ENCODE measurements around the gene ABCD1. TPM values are rescaled to one million over a fixed set of nuclear protein-coding genes. Genes with fewer than 3 reads are reported as not detected.

The ABCD1 gene
- total and polyA plus RNA-seq, 10 of the 15 experiments (the other 5 are each of a cell fraction or from before 2014, with no cell fraction given): 0.13 to 6.5 (median 1.4) TPM

DNA sequence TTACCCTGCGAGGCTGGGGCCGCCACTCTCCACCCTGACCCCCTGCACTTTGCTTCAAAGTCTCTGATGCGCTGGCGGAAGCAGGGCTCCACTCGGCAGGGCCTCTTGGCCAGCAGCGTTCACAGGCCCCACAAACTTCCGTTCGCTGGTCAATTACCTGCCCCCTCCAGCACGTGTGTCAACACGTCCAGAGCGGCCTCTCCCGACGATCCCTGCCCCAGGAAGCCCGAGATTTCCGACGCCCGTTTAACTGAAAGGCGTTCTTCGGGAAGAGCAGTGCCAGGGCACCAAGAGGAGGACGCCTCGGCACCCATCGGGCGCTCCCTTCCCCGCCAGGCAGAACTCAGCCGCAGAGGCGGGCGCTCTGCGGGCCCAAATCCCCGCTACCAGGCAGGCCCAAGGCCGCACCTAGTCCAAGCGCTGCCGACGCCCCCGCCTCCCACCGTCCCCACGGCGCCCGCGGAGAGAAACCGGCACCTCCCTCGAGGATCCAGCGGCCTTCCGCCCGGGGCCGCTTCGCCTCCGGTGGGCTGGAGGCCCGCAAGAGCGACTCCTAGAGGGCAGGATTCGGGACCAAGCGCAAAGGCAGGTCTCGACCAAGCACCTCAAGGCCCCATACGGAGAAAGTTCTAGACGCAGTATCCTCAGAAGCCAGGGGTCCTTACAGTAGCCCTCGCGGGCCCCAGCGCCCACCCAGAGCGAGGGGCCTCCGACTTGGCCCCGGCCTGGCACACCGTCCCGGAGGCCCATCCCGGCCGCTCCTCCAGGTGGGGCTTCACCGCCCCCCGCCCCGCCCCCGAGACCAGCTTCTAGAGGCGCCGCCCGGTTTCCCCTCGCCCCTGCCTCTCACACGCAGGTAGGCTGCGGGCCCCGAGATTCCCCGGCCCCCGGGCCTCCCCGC is 1.1 kb upstream of the ABCD1 start (continued):
- peak; percentile 6; the same call in 1 of the 2 replicates for TF ChIP-seq POLR2A (IDR thresholded peaks at IDR 0.05; ENCODE audit: low read depth, low read length)

DNA sequence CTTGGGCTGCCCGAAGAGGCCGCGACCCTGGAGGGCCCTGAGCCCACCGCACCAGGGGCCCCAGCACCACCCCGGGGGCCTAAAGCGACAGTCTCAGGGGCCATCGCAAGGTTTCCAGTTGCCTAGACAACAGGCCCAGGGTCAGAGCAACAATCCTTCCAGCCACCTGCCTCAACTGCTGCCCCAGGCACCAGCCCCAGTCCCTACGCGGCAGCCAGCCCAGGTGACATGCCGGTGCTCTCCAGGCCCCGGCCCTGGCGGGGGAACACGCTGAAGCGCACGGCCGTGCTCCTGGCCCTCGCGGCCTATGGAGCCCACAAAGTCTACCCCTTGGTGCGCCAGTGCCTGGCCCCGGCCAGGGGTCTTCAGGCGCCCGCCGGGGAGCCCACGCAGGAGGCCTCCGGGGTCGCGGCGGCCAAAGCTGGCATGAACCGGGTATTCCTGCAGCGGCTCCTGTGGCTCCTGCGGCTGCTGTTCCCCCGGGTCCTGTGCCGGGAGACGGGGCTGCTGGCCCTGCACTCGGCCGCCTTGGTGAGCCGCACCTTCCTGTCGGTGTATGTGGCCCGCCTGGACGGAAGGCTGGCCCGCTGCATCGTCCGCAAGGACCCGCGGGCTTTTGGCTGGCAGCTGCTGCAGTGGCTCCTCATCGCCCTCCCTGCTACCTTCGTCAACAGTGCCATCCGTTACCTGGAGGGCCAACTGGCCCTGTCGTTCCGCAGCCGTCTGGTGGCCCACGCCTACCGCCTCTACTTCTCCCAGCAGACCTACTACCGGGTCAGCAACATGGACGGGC is 579 bp downstream of the ABCD1 start:
- H3K79me2 ChIP-seq (ENCODE audit: control insufficient read depth, insufficient read depth, low read length): peaks cover 17% of the 10 kb centered on the region
- ChIA-PET RAD21 (ENCODE audit: unreplicated experiment) (no interaction called here), SMC1A (ENCODE audit: uncharacterized antibody, unreplicated experiment) (no interaction called here), CTCF (no interaction called here), POLR2A (no interaction called here)
- no peak overlapping the region for H2AFZ ChIP-seq (ENCODE audit: control insufficient read depth, low read depth, low read length)
- TSS peak; percentile 67 for BruUV-seq (replicated peaks)
- H3K27me3 ChIP-seq (replicated peaks in 1 of 2; ENCODE audit: control insufficient read depth in 2 of 2, insufficient read depth in 2 of 2, low read length in 1 of 2): no peaks in the 10 kb centered on the region
- no peak for FAIRE-seq
- H3K9me3 ChIP-seq (replicated peaks; ENCODE audit: control insufficient read depth, insufficient read depth, low read length): no peaks in the 10 kb centered on the region; the same call in 2 of the 3 replicates
- in situ Hi-C loops (cut with MboI) (no loop called here), intact Hi-C loops (cut with micrococcal nuclease; ENCODE audit: unreplicated experiment) (no loop called here)
- peak overlapping the region; percentile 63; the same call in 1 of the 2 replicates for H3K4me3 ChIP-seq
- H3K27ac ChIP-seq (ENCODE audit: control insufficient read depth, insufficient read depth): peak overlapping the region; percentile 64
- no peaks in the 10 kb centered on the region for H4K20me1 ChIP-seq (ENCODE audit: control insufficient read depth, insufficient read depth)
- peak; percentile 3 for ATAC-seq
- no peak for DNase-seq (ENCODE audit: low read depth, low spot score)
- H3K9ac ChIP-seq (ENCODE audit: control insufficient read depth, insufficient read depth, low read length): peak overlapping the region; percentile 50; the same call in 1 of the 2 replicates
- peak overlapping the region; percentile 71 for H3K4me2 ChIP-seq (ENCODE audit: control insufficient read depth, insufficient read depth)
- peaks cover 30% of the 10 kb centered on the region for H3K4me1 ChIP-seq (ENCODE audit: control insufficient read depth, insufficient read depth, low read length)
- WGBS (ENCODE audit: insufficient coverage, insufficient replicate concordance, low lambda C conversion rate, missing lambda C conversion rate): 77% methylated on average over 55 of the region's 55 CpGs
- H3K36me3 ChIP-seq (ENCODE audit: control insufficient read depth in 2 of 2, insufficient read depth in 2 of 2, low read length in 1 of 2): peaks cover 0 to 2% of the 10 kb centered on the region in 2 experiments; a peak in 1 of 4 replicates
- TF ChIP-seq SUPT20H (IDR thresholded peaks at IDR 0.05; ENCODE audit: borderline replicate concordance, control insufficient read depth, low read depth, low read length) (no peak), MEF2A (IDR thresholded peaks at IDR 0.05; ENCODE audit: insufficient read depth, low read depth, low read length) (no peak), PML (IDR thresholded peaks at IDR 0.05; ENCODE audit: low read length) (no peak), TARDBP (IDR thresholded peaks at IDR 0.05; ENCODE audit: borderline replicate concordance) (no peak), CREM (IDR thresholded peaks at IDR 0.05; ENCODE audit: low read depth) (no peak), CREB1 (IDR thresholded peaks at IDR 0.05; ENCODE audit: low read depth) (no peak), NFXL1 (IDR thresholded peaks at IDR 0.05; ENCODE audit: borderline replicate concordance) (no peak), NFIC (IDR thresholded peaks at IDR 0.05; ENCODE audit: low read depth, low read length) (no peak), CBFB (IDR thresholded peaks at IDR 0.05; ENCODE audit: low read depth) (no peak), SMAD5 (IDR thresholded peaks at IDR 0.05; ENCODE audit: low read depth) (no peak)
- TF ChIP-seq, protein P1, sequence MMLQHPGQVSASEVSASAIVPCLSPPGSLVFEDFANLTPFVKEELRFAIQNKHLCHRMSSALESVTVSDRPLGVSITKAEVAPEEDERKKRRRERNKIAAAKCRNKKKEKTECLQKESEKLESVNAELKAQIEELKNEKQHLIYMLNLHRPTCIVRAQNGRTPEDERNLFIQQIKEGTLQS (IDR thresholded peaks at IDR 0.05; ENCODE audit: borderline replicate concordance, extremely low read depth, low read depth, low read length): no peak
- TF ChIP-seq, protein P2, sequence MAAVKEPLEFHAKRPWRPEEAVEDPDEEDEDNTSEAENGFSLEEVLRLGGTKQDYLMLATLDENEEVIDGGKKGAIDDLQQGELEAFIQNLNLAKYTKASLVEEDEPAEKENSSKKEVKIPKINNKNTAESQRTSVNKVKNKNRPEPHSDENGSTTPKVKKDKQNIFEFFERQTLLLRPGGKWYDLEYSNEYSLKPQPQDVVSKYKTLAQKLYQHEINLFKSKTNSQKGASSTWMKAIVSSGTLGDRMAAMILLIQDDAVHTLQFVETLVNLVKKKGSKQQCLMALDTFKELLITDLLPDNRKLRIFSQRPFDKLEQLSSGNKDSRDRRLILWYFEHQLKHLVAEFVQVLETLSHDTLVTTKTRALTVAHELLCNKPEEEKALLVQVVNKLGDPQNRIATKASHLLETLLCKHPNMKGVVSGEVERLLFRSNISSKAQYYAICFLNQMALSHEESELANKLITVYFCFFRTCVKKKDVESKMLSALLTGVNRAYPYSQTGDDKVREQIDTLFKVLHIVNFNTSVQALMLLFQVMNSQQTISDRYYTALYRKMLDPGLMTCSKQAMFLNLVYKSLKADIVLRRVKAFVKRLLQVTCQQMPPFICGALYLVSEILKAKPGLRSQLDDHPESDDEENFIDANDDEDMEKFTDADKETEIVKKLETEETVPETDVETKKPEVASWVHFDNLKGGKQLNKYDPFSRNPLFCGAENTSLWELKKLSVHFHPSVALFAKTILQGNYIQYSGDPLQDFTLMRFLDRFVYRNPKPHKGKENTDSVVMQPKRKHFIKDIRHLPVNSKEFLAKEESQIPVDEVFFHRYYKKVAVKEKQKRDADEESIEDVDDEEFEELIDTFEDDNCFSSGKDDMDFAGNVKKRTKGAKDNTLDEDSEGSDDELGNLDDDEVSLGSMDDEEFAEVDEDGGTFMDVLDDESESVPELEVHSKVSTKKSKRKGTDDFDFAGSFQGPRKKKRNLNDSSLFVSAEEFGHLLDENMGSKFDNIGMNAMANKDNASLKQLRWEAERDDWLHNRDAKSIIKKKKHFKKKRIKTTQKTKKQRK (IDR thresholded peaks at IDR 0.05; ENCODE audit: low read depth, low read length): no peak
- TF ChIP-seq, protein P3, sequence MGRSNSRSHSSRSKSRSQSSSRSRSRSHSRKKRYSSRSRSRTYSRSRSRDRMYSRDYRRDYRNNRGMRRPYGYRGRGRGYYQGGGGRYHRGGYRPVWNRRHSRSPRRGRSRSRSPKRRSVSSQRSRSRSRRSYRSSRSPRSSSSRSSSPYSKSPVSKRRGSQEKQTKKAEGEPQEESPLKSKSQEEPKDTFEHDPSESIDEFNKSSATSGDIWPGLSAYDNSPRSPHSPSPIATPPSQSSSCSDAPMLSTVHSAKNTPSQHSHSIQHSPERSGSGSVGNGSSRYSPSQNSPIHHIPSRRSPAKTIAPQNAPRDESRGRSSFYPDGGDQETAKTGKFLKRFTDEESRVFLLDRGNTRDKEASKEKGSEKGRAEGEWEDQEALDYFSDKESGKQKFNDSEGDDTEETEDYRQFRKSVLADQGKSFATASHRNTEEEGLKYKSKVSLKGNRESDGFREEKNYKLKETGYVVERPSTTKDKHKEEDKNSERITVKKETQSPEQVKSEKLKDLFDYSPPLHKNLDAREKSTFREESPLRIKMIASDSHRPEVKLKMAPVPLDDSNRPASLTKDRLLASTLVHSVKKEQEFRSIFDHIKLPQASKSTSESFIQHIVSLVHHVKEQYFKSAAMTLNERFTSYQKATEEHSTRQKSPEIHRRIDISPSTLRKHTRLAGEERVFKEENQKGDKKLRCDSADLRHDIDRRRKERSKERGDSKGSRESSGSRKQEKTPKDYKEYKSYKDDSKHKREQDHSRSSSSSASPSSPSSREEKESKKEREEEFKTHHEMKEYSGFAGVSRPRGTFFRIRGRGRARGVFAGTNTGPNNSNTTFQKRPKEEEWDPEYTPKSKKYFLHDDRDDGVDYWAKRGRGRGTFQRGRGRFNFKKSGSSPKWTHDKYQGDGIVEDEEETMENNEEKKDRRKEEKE (IDR thresholded peaks at IDR 0.05): no peak
